ENCODE measurements around the gene HACE1.

DNA sequence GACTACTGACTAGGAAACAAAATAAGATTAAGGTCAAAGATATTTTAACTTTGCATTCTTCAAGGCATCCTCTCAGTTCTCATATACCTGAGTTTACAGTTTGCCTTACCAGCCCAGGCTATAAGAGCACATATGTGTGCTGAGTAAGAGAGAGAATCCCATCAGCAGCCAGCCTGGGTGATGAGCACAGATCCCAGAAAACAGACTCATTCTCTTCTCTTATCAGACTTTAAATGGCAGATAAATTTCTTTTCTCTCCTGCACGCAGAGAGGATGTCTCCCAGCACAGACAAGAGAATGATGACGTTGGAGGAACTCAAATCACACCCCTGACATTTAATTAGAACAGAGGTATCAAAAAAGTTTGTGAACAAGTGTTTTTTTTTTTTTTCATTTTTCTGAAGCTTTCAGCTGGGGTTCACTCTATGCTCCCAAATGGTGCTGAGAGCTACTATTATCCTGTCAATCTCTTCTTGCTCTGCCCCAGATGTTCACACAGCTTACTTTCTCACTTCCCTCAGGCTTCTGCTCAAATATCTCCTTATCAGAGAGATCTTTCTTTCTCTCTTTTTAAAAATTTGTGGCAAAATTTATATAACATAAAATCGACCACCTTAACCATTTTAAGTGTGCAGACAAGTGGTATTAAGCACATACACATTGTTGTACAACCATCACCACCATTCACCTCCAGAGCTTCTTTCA is 22.4 kb upstream of the HACE1 start:
- no peak for TF ChIP-seq CTCF (conservative IDR thresholded peaks at IDR 0.05 in 1 of 2, IDR thresholded peaks at IDR 0.05 in 1 of 2; ENCODE audit: extremely low read depth in 1 of 2, insufficient read depth in 1 of 2, low read depth in 1 of 2, low read length in 2 of 2)
- TF ChIP-seq EZH2 (IDR thresholded peaks at IDR 0.05; ENCODE audit: borderline replicate concordance, low read length) = no peak

Measured in mammary epithelial cell (primary cell).